ENCODE measurements around the gene PTH1R.

The PTH1R gene

DNA sequence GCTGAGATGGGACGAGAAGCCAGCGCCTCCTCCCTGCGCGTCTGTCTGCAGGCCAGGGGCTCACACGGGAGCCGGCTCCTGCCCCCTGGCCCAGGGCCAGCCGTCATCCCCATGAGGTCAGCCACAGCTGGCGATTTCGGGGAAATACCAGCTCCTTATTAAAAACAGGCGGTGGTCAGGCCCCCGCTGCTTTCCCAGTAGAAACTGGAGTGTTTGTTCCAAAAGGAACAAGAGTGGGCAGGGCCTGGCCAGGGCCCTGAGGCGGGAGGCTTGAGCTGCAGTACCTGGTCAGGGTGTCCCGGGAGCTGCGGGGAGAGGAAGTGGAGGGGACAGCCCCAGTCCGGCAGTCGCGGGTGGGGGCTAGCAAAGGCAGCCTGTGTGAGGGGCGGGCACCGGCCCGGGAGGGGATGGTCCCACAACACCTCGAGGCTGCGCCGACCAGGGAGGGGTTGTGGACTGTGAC lies 32.1 kb upstream of the PTH1R start:
- TF ChIP-seq CTCF (IDR thresholded peaks at IDR 0.05; ENCODE audit: low read depth, low read length) = no peak
- peak overlapping the region; percentile 29 to 36 for H3K4me3 ChIP-seq (replicated peaks in 1 of 2; ENCODE audit: low read depth in 2 of 2, low read length in 2 of 2)
- peak; percentile 73 to 87 for DNase-seq (ENCODE audit: low read depth in 2 of 2)

GRCh38 chr3:46845860-46846623 lies 31.5 kb upstream of the PTH1R start:
- H3K4me3 ChIP-seq (replicated peaks in 1 of 2; ENCODE audit: low read depth in 2 of 2, low read length in 2 of 2) = peak overlapping the region; percentile 29 to 36
- no peak for TF ChIP-seq CTCF (IDR thresholded peaks at IDR 0.05; ENCODE audit: low read depth, low read length)
- peak; percentile 57 to 69 for DNase-seq (ENCODE audit: low read depth in 2 of 2)

- H3K4me3 ChIP-seq (replicated peaks in 1 of 2; ENCODE audit: low read depth in 2 of 2, low read length in 2 of 2) = peak overlapping the region in 1 of 2 donors; percentile 36
- no peak for DNase-seq (ENCODE audit: low read depth in 2 of 2)
- TF ChIP-seq CTCF (IDR thresholded peaks at IDR 0.05; ENCODE audit: low read depth, low read length) = no peak
Measured at GRCh38 chr3:46846624-46847542, 30.6 kb upstream of the PTH1R start.

GRCh38 chr3:46847744-46848143 lies 29.8 kb upstream of the PTH1R start:
- no peak for DNase-seq (ENCODE audit: low read depth in 2 of 2)
- no peak for TF ChIP-seq CTCF (IDR thresholded peaks at IDR 0.05; ENCODE audit: low read depth, low read length)
- no peak overlapping the region for H3K4me3 ChIP-seq (replicated peaks in 1 of 2; ENCODE audit: low read depth in 2 of 2, low read length in 2 of 2)

GRCh38 chr3:46848271-46849044 lies 29.1 kb upstream of the PTH1R start:
- DNase-seq (ENCODE audit: low read depth in 2 of 2) = peak; percentile 86 to 96
- H3K4me3 ChIP-seq (replicated peaks in 1 of 2; ENCODE audit: low read depth in 2 of 2, low read length in 2 of 2) = no peak overlapping the region
- peak; percentile 69 for TF ChIP-seq CTCF (IDR thresholded peaks at IDR 0.05; ENCODE audit: low read depth, low read length)

GRCh38 chr3:46849045-46849631 lies 28.4 kb upstream of the PTH1R start:
- no peak for TF ChIP-seq CTCF (IDR thresholded peaks at IDR 0.05; ENCODE audit: low read depth, low read length)
- no peak overlapping the region for H3K4me3 ChIP-seq (replicated peaks in 1 of 2; ENCODE audit: low read depth in 2 of 2, low read length in 2 of 2)
- no peak for DNase-seq (ENCODE audit: low read depth in 2 of 2)

All from cardiac fibroblast (primary cell).